GM19455 (cell line): Measurements from ENCODE around the gene FIBCD1.

ENCODE experiments used
- ATAC-seq: cut with Tn5 transposase; IDR thresholded peaks from one replicate; pipeline ENCODE4 v1.9.1; 2021; ENCODE audit not compliant: unreplicated experiment

Gene FIBCD1

DNA sequence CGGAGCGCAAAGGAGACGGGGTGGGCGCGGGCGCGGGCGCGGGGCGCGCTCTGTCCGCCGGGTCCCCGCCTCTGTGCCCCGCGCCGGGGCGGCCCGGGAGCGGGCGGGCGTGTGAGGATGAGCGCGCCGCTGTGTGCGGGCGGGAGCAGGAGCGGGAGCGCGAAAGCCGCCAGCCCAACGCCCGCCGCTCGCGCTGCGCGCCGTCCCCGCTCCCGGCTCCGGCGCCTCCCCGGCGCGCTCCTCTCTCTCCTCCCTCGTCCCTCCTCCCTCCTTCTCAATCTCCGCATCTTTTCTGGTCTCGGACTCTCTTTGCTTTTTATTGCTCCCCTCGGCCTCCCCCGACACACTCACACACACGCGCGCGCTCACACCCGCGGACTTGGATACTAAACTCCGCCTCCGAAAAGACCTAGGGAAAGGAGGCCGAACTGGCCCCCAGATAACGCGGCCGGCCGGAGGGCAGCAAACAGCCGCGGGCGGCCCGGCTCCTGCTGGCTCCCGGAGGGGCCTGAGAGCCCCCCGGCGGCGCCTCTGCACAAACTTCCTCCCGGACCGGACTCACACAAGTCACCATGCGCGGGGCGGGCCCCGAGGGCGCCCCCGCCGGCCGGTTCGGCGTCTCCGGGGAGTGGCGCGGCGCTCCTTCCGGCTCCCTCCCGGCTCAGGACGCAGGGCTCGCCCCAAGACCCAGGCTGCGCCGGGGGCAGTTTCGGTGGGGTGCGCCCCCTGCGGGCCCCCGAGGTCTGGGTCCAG is at the start of gene FIBCD1:
FIBCD1 (minus strand) TSS at position 596 of the 753 bp plus-strand sequence. CDS start 640 bp downstream, outside the sequence.
- ATAC-seq, result no peak

DNA sequence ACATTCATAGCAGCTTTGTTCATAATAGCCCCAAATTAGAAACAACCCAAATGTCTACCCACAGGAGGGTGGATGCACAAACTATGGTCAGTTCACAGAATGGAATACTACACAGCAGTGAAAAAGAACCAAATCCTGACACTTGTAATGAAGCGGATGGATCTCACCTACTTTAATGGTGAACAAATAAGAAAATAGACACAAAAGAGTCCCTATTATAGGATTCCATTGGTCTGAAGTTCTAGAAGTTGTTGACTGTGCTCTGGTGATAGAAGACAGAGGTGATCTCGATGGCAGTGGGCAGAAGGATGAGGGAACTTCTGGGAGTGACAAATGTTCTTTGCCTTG is 49.3 kb upstream of the FIBCD1 start:
- no peak for ATAC-seq

GRCh38 chr9:130987738-130988399 is 48.8 kb upstream of the FIBCD1 start:
- no peak for ATAC-seq

GRCh38 chr9:130987054-130987453 is 48.0 kb upstream of the FIBCD1 start:
- ATAC-seq, result no peak

DNA sequence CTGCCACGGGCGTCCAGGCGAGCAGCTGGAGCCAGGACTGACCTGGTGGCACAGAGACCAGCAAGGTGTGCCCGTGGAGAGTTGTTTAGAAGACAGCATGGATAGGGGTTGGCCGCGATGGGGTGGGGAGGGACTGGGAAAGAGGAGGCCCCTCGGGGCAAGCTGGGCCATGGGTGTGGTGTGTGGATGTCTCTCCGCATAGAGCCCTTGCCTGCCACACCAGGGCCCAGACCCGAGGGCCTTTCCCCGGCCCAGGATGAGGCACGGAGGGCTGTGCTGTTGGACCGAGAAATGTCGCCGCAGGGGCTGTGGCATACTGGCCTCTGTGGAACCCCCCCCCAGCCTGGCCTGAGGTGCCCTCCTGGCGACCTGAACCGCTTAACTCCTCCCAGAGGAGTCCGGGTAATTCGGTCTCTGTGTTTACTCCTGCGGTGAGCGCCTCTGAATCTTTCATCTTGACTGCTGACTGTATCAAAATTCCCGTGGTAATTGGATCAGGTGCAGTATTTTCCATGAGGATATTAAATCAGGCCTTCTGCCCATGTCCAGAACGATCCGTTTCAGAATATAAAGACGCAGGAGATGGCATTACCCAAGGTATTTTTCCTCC is 47.4 kb upstream of the FIBCD1 start:
- ATAC-seq, result no peak

GRCh38 chr9:130985606-130986162 is 46.6 kb upstream of the FIBCD1 start:
- ATAC-seq, result no peak

GRCh38 chr9:130985029-130985428 is 46.0 kb upstream of the FIBCD1 start:
- ATAC-seq, result no peak

GRCh38 chr9:130984521-130984920 is 45.5 kb upstream of the FIBCD1 start:
- ATAC-seq, result no peak

DNA sequence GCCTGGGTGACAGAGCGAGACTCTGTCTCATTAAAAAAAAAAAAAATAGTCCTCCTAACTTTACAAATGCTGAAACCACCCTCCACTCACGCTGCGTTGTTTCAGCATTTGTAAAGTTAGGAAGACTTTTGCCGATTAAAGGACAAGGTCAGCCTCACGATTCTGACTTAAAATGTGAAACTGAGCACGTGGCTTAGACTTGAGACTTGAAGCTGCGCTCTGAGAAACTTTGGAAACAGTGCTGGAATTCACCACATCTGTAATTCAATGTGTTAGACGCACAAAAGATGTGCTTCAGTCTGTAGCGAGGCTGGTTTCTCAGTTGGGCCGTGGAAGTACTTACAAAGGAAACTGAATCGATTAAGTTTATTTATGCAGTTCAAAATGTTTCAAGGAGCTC is 44.9 kb upstream of the FIBCD1 start:
- no peak for ATAC-seq

DNA sequence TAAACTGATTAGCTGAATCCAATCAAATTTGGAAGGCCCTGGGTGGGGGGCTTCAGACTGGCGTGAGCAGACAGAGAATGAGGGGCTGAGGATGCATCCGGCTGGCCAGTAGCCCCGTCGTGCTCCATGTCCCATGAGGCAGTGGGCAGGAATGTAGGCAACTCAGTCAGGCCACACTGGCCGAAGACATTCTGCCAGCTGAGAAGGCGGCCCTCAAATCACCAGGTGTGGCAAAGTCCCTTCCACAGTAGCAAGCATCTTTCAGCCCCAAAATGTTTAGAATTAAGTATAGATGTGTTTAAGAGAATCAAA is 44.3 kb upstream of the FIBCD1 start:
- no peak for ATAC-seq

- no peak for ATAC-seq
These were observed 43.8 kb upstream of the FIBCD1 start for GRCh38 chr9:130982636-130983358.

GRCh38 chr9:130981756-130982137 is 42.7 kb upstream of the FIBCD1 start:
- no peak for ATAC-seq

DNA sequence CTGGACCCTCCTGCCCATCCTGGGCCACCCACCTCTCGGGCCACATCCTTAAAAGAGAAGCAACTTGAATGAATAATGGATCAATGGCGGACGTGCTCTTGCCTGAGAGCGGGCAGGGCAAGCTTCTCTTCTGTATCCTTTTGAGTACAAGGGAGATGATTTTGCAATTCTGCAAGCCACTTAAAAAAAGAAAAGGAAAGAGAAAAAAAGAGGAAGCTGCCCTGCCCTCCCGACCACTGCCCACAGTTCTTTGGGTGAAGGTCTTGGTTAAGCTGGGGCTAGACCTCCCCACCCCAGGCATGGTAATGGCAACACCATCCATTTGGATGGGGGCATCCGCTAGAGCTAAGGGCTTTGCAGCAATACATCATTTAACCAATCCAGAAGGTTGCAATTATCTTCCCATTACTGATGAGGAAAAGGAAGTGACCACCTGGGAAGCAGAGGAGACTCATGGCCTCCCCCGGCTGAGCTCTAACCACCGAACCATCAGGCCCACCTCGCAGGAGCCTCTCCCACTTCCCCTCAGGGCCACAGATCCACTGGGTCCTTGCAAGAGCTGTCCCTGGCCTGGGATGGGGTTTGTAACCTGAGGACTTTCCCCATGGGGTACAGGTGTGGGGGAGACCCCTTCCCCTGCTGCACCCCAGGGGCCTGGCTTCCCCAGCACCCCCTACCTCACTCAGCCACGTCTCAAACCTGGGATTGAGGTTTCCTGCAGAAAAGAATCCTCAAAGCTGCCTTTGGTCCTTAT is 42.1 kb upstream of the FIBCD1 start:
- ATAC-seq, result no peak

DNA sequence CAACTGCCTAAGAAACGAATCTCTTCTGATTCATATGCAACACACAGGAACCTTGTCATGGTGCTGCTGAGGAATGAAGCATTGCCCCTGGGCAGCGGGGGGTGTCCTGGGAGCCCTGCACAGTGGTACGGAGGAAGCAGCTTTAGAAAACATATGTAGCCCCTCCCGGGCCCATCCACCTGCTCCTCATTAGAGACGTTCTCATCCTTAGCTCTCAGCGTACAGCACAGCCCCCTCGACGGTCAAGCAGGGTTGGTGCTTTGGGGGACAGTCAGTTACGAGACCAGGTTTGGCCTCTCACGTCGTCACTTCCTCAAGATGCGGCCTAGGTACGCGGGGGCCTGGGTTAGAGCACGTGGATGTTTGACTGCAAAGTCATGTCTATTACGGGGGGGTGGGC is 41.5 kb upstream of the FIBCD1 start:
- no peak for ATAC-seq

DNA sequence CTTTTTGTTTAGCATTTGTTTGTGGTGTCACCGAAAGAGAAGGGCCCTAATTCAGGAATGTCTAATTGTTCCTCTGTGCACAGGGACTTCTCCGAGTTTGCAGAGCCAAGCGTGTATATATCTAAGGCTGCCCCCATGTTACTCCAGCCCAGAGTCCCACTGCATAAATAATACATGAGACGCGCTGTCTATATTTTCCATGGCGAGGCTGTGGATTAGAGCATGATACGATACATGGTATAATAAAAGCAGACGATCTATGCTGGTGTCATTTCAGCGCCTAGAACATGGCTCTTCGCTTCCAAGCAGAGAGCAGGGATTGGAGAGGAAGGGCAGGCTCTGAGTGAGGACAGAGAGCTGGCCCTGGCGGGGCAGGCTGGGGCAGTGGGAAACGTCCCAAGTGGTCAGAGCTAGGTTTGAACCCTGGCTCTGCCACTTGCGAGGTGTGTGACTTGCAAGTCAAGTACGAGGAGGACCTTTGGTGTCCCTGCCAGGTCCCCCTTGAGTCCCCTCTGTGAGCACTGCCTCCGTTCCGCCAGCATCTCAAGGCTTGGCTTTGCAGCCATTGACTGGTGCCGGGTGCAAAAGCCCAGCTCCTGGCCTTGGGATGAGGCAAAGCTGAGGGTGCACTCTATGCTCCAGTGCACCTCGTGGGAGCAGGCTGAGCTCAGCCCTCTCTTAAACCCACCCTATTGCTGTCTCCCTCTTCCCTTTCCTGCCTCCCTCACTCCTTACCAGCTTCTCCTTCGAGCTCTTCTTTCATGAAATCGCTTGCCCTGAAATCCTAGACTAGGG is 40.7 kb upstream of the FIBCD1 start:
- no peak for ATAC-seq

- no peak for ATAC-seq
These were observed 38.8 kb upstream of the FIBCD1 start for GRCh38 chr9:130977811-130978221.

DNA sequence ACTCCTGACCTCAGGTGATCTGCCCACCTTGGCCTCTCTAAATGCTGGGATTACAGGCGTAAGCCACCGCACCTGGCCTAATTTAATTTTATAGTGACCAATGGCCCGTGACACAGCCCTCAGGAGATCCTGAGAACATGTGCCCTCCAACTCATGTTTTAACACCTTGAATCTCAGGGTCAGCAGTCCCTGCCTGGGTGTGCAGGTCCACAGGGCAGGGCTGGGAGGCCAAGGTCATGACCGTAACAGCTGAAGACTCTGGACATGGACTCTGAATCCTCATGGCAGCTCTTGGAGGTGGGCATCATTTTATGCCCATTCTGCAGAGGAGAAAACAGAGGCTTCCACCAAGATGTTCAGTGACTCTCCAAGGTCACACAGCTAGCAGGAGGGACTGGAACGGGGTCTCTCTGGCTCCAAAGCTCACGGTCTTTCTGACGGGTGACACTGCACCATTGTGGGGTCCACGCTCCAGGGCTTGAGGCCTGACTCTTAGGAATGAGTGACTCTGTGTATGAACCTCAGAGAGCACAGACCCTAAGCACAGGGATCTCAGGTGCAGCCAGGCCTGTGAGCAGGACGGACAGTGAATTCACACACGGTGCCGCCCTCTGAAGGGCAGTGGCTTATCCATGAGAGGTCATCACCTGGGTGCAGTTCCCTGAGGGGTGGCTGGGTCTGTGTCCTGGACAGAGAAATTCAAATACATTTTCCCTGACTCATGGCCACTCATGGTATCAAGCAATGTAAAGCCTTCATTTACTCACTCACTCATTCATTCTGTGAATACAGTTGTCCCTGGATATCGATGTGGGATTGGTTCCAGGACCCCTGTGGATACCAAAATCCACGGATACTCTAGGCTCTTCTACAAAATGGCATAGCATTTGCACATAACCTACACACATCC is 37.1 kb upstream of the FIBCD1 start:
- no peak for ATAC-seq

GRCh38 chr9:130975156-130975555 is 36.1 kb upstream of the FIBCD1 start:
- no peak for ATAC-seq

- no peak for ATAC-seq
These were observed 35.6 kb upstream of the FIBCD1 start for GRCh38 chr9:130974697-130975096.
